Measurements from ENCODE around the gene BMP8B.

DNA sequence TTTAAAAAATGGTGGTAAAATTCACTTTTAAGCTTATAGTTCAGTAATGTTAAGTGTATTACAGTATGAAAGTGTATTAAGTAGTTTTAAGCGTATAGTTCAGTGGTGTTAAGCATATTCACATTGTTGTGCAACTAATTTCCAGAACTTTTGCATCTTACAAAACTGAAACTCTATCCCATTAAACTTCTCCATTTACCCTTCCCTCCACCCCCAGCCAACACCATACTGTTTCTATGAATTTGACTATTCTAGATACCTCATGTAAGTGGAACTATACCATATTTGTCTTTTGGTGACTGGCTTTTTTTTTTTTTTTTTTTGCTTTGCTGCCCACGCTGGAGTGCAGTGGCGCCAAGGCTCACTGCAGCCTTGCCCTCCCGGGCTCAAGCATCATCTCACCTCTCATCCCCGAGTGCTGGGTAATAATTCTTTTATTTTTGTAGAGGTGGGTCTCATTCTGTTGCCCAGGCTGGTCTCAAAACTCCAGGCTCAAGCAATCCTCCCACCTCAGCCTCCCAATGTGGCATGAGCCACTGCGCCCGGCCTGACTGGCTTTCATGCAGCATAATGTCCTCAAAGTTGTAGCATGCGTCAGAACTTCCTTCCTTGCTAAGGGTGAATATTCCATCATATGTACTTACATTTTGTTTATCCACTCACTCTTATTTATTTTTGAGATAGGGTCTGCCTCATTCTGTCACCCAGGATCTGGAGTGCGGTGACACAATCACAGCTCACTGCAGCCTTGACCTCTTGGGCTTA, 45.1 kb upstream of the BMP8B start:
- TF ChIP-seq, protein P1, sequence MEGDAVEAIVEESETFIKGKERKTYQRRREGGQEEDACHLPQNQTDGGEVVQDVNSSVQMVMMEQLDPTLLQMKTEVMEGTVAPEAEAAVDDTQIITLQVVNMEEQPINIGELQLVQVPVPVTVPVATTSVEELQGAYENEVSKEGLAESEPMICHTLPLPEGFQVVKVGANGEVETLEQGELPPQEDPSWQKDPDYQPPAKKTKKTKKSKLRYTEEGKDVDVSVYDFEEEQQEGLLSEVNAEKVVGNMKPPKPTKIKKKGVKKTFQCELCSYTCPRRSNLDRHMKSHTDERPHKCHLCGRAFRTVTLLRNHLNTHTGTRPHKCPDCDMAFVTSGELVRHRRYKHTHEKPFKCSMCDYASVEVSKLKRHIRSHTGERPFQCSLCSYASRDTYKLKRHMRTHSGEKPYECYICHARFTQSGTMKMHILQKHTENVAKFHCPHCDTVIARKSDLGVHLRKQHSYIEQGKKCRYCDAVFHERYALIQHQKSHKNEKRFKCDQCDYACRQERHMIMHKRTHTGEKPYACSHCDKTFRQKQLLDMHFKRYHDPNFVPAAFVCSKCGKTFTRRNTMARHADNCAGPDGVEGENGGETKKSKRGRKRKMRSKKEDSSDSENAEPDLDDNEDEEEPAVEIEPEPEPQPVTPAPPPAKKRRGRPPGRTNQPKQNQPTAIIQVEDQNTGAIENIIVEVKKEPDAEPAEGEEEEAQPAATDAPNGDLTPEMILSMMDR (IDR thresholded peaks at IDR 0.05) = no peak
- no peak for TF ChIP-seq POLR2A (IDR thresholded peaks at IDR 0.05)
